GM12873 (cell line): Measurements from ENCODE around the gene XYLT2.
A peak's percentile ranks its signal among the peaks of the same experiment; 100 is the strongest.

Experiments
- CTCF ChIP-seq: IDR thresholded peaks from 2 replicates; pipeline ENCODE4 v1.5.1; 2012; ENCODE audit warnings: low read depth, mild to moderate bottlenecking, moderate library complexity, low read length, control low read depth; ENCODE audit not compliant: insufficient read depth; ENCODE audit errors: missing control alignments

XYLT2 gene

GRCh38 chr17:50389534-50389933 is 43.6 kb downstream of the XYLT2 start:
- TF ChIP-seq CTCF, result no peak

GRCh38 chr17:50392621-50393020 is 46.7 kb downstream of the XYLT2 start:
- TF ChIP-seq CTCF, result no peak

GRCh38 chr17:50393700-50394099 is 47.8 kb downstream of the XYLT2 start:
- no peak for TF ChIP-seq CTCF

GRCh38 chr17:50394711-50395110 is 48.8 kb downstream of the XYLT2 start:
- no peak for TF ChIP-seq CTCF

GRCh38 chr17:50396261-50397110 is 50.6 kb downstream of the XYLT2 start:
- no peak for TF ChIP-seq CTCF

- peak; percentile 99 for TF ChIP-seq CTCF
Measured at GRCh38 chr17:50397111-50397918, 51.4 kb downstream of the XYLT2 start, which contains the start of gene LRRC59. TSS of gene LRRC59 (minus strand) at chr17:50397523. CDS start at chr17:50397317, 206 bp downstream.

- TF ChIP-seq CTCF, result no peak
Measured at GRCh38 chr17:50397919-50398285, 52.0 kb downstream of the XYLT2 start.
